ENCODE results near the gene TLCD3B.
A peak's percentile ranks its signal among the peaks of the same experiment; 100 is the strongest.

Gene TLCD3B

DNA sequence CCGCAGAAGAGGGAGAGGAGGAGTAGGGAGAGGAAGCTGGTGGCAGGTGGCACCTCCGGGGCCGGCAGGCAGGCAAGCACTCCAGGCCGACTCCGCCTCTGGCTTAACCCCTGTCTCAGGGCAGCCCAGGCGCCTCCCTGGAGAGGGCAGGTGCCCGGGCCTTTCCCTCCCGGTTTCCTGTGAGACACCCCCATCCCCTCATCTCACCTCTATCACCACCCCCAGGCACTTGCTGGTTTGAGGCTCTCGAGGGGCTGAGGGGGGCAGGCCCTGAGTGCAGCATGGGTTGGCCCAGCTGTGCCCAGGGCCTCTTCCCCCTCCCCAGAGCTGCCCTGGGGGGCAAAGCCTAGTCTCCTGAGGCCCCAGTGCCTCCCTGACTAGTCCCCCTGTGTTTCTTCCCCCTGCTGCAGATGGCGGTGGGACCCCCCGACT, 26.2 kb downstream of the TLCD3B start:
- no peak for DNase-seq (ENCODE audit: low read depth)

- DNase-seq (ENCODE audit: low read depth) = no peak
Measured at GRCh38 chr16:30004424-30004776, 26.7 kb downstream of the TLCD3B start.

DNA sequence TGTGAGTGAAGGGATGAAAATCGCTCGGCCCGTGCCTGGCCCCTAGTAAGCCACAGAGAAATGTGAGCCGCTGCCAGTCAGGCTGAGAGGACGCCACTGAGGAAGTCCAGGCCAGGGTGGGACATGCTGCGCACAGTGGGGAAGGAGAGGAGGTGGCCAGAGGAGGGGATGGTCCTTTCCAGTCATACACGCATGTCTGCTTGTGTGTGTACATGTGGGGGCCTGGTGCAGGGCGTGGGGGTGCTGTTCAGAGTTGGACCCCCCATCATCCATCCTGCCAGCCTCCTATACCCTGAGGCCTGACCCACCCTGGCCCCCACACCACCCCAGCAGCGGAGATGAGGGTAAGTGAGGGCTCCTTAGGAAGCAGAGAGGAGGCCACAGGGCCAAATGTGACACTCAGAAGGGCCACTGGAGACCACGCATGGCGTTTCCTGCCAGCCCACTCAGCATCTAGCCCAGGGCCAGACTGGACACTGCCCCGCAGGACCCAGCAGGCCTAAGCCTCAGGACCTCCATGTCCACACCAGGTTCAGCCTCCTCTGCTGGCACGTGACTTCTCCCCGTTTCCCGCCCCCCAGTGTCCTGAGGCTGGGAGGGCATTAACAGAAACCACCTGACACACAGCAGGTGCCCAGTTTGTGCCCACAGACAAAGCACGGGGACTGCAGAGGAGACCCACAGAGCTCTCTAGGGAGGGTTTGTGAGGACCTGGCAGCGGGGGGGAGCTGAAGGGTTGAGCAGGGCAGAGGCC, 27.2 kb downstream of the TLCD3B start:
- DNase-seq (ENCODE audit: low read depth) = no peak

DNA sequence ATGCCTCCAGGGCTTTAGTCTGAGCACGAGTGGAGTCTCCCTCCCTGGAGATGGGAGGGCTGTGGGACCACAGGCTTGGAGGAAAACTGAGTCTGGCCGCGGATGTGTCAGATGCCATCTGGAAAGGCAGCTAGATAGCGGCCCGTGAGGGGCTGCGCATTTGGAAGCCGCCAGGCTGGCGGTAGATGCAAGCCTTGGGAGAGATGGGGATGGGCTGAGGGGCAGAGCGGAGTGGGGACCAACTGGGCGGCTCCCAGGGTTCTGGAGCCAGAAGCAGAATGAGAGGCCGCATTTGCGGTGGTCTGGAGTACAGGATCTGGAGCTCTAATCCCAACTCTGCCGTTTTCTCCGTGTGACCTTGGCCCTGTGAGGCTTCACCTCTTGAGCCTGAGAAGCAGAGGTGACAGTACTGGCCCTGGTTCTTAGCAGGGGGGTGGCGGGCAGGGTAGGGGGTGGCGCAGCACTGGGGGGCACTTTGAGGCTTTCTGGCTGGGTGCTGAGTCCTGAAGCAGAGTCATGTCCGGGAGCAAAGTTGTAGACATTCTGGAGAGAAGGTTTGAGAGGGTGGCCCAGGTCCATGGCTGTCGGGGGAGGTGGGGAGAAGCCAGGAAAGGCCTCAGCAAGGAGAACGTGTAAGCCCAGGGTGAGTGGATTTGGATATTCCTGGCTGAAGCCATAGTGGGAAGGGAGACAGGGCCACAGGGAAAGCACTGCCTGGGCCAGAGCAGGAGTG, 28.3 kb downstream of the TLCD3B start:
- no peak for DNase-seq (ENCODE audit: low read depth)

DNA sequence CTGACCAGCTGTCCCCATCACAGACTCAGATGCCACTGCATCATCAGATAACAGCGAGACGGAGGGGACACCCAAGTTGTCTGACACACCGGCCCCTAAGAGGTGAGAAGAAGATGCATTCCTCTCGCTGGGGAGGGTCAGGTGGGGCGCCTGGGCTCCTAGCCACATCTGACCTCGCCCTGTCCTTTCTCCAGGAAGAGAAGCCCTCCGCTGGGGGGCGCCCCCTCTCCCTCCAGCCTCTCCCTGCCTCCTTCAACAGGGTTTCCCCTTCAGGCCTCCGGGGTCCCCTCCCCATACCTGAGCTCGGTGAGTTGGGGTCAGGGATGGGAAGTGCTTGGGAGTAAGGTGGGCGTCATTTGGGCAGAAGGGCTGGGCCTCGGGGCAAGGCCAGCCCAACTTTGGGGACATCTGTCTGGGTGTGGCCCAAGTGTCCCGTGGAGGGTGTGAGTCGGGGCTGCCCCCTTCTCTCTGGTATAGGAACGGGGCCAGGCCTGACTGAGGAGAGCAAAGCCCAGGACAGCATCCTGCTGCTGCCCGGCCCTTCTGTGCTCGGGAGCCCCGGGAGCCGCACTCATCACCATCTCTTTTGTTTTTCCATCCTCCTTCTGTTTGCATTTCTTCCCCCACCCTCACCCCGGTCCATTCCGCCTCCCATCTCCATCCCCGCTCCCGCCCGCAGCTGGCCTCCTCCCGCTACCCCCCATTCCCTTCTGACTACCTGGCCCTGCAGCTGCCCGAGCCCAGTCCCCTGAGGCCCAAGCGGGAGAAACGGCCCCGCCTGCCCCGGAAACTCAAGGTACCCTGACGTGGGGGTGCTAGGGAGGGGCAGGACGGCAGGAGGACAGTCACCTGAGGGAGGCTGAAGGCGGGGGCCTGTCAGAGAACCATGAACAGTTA, 30.1 kb downstream of the TLCD3B start:
- DNase-seq (ENCODE audit: low read depth) = no peak

DNA sequence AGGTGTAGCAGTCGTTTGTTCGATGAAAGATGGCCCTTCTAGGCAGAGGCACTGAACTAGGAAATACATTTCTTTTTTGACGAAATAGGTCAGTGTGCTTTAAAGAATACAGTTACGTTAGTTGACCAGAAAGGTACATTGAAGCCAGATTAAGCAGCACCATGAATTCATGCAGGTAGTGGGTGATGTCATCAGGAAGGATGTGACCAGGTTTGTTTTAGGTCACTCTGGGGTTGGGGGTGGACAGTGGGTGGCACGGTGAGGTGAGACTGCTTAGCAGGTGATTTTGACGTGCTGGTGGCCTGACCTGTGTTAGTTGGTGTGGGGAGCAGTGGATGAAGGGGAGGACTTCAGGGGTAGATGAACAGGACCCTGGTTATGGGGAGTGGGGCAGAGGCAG, 31.5 kb downstream of the TLCD3B start:
- no peak for DNase-seq (ENCODE audit: low read depth)

DNA sequence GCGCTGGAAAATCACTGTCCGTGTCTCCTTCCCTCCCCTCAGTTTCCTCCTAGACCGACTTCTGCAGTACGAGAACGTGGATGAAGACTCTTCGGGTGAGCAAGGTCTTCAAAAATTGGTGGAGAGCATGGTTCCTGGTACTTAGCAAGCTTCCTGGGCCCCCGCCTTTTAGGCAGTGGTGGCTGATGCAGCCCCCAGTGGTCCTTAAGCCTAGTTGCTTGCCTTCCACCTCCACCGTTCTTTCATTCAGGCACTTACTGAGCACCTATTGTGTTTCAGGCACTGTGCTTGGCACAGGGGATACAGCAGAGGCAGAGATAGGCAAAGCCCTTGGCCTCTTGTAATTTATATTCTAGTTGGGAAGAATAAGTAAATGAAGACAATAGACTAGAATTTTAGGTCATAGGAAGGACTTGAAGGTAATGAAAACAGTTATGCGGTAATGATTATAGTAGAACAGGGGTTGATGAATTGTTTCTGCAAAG, 34.3 kb downstream of the TLCD3B start:
- DNase-seq (ENCODE audit: low read depth) = no peak

GRCh38 chr16:29995911-29996765, 34.9 kb downstream of the TLCD3B start, which contains the start of gene INO80E:
Gene INO80E (plus strand): TSS chr16:29996241. CDS start chr16:29996311, 70 bp downstream.
- peak; percentile 93 for DNase-seq (ENCODE audit: low read depth)

DNA sequence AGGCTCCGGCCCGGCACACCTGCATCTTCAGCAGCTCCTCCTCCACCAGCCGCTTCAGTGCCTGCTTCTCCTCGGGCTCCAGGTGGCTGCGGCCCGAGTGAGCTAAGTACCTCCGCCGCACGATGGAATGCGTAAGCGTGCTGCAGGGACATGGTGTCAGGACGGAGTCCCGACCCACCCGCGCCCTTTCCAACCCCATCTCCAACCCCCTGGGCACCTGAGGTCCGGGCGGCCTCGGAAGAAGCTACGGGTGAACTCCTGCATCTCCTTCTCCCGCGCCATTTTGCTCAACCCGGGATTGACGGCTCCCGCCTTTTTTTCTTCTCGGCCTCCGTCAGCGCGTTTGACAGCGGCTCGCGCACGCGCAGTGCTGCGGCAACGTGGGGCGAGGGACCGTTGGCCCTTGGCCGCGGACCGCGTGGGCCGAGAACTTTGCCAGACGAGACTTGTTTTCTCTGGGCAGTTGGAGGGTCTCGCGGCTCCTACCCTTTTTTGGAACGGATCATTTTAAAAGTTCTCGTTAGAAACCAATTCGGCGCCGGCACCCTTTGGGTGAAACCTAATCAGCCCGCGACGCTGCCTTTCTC, 35.7 kb downstream of the TLCD3B start, which contains the start of gene HIRIP3:
TSS of gene HIRIP3 (minus strand) at position 294 of the 587 bp plus-strand sequence. CDS start at position 282, 12 bp downstream.
- DNase-seq (ENCODE audit: low read depth) = peak; percentile 66

DNA sequence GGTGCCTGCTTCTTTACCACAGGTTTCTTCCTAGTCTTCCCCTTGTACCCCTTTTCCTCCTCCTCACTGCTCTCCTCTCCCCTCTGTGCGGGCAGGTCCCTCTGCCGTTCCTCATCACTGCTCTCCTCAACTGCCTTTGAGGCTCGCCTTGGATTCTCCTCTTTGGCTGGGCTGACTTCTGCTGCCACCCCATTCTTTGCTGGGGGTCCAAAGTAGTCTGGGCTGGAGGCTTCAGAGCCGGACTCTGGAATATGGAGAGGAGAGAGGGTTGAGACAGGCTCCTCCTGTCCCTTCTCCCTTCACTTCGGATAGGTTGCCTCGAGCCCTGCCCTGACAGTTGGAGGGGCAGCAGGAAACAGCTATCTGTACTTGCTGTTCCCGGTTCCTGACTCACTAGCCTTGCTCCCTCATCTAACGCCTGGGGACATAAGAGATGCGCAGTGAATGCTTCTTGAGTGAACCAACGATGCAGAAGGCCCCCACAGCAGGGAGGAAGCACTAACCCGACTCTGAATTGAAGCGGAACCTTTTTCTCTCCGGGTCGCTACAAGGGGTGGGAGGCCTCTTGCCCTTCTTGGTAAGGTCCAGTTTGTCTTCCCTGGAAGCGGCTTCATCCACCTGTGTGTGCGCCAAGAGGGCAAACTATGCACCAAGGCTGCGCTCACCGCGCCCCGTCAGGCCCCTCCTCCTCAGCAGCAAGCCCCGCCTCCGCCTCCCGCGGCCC, 36.3 kb downstream of the TLCD3B start:
- peak; percentile 69 for DNase-seq (ENCODE audit: low read depth)

- DNase-seq (ENCODE audit: low read depth) = no peak
Measured at GRCh38 chr16:29993903-29994599, 37.0 kb downstream of the TLCD3B start.

DNA sequence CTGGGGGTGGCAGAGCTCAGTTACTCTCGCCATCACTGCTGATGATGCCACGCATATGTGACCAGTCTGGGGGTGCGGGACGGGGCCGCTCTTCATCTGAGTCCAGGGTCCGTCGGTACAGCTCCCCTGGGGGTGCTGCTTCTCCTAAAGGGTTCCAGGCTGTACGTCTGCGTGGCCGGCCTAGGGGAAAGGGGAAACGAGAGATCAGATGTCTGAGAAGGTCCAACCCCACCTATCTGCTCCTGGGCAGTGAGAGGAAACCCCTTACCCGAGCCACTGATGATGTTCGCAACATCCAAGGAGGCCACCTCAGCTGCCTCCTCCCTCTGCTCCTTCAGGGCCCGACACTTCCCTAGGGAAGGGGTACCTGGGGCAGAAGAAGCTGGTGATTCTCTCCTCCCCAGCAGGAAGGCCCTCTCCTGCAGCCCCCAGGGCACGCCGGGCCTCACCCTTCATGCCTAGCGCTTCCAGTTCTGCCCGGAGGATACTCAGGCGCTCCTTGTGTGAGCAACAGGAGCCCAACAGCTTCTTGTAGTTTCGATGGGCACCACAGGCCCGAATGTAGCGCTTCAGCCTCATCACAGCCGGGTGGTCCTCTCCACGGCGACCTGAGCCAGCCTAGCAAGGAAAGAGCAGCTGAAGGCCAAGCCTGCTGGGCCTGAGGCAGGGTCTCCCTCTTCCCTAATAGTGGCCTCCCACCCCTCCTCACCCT, 37.7 kb downstream of the TLCD3B start:
- no peak for DNase-seq (ENCODE audit: low read depth)

- peak; percentile 79 for DNase-seq (ENCODE audit: low read depth)
Measured at GRCh38 chr16:29992344-29992967, 38.6 kb downstream of the TLCD3B start.

DNA sequence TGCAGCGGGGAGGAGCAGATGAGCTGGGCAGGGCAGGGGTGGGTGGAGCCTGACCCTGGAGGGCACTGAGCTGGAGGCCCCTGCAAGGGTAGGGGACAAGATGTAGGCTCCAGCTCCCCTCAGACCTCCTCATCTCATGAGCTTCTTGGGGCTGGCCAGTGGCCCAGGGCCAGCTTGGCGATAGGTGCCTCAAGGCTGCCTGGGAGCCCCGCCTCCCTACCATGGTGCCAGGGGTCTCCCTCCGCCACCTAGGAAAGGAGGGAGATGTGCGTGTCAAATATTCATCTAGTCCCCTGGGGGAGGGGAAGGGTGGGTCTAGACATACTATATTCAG, 39.5 kb downstream of the TLCD3B start:
- no peak for DNase-seq (ENCODE audit: low read depth)

DNA sequence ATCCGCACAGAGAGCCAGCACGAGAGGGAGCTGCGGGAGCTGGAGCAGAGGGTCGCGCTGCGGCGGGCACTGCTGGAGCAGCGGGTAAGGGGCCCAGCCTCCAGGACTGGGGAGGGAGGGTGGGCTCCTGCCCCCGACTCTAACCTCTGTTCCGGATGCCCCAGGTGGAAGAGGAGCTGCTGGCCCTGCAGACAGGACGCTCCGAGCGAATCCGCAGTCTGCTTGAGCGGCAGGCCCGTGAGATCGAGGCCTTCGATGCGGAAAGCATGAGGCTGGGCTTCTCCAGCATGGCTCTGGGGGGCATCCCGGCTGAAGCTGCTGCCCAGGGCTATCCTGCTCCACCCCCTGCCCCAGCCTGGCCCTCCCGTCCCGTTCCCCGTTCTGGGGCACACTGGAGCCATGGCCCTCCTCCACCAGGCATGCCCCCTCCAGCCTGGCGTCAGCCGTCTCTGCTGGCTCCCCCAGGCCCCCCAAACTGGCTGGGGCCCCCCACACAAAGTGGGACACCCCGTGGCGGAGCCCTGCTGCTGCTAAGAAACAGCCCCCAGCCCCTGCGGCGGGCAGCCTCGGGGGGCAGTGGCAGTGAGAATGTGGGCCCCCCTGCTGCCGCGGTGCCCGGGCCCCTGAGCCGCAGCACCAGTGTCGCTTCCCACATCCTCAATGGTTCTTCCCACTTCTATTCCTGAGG, 40.0 kb downstream of the TLCD3B start:
- no peak for DNase-seq (ENCODE audit: low read depth)

DNA sequence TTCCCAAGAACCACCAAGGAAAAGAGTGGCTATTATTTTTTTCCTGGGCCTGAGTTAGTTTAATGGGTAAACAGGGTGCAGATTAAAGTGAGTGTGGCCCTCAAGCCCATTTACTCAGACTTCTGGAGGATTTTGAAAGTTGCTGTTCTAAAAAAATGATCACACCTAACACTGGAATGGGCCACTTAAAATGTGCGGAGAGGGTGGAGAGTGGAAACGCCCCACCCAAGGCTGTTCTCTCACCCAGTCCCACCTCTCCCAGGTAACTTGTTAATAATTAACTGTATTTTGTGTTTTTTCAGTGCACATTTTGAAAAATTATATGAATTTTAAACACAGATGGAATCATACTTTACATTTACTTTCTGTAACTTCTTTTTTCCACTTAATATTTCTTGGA, 41.0 kb downstream of the TLCD3B start:
- DNase-seq (ENCODE audit: low read depth) = no peak

GRCh38 chr16:29989111-29989858, 41.8 kb downstream of the TLCD3B start:
- DNase-seq (ENCODE audit: low read depth) = no peak

Data from iris pigment epithelial cell (primary cell).